ENCODE data around the gene PPP4R1.

DNA sequence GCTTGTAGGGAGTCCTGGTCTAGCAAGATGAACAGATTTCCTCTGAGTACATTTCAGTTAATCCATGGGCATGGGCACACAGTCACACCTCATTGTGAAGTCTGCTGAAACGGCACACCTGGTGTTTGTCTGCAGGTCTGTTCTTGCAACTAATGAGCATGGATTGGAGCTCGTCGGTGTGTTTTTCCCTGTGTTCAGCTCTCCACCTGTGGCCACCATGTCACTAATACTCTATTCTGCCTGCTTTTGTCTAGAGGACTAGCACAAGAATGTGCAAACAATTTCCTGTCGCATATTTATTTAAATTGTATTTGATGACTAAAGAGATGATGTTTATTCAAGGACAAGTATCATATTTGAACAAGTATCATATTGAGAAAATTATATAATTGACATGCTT is 24.5 kb upstream of the PPP4R1 start:
- TF ChIP-seq POLR2A (IDR thresholded peaks at IDR 0.05): no peak
- TF ChIP-seq, protein P1, sequence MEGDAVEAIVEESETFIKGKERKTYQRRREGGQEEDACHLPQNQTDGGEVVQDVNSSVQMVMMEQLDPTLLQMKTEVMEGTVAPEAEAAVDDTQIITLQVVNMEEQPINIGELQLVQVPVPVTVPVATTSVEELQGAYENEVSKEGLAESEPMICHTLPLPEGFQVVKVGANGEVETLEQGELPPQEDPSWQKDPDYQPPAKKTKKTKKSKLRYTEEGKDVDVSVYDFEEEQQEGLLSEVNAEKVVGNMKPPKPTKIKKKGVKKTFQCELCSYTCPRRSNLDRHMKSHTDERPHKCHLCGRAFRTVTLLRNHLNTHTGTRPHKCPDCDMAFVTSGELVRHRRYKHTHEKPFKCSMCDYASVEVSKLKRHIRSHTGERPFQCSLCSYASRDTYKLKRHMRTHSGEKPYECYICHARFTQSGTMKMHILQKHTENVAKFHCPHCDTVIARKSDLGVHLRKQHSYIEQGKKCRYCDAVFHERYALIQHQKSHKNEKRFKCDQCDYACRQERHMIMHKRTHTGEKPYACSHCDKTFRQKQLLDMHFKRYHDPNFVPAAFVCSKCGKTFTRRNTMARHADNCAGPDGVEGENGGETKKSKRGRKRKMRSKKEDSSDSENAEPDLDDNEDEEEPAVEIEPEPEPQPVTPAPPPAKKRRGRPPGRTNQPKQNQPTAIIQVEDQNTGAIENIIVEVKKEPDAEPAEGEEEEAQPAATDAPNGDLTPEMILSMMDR (IDR thresholded peaks at IDR 0.05): no peak
